ENCODE results near the gene NEUROG1. TPM values are rescaled to one million over a fixed set of nuclear protein-coding genes. Genes with fewer than 3 reads are reported as not detected.

The NEUROG1 gene
- total RNA-seq, 2 donors from 2014 or later = not detected

DNA sequence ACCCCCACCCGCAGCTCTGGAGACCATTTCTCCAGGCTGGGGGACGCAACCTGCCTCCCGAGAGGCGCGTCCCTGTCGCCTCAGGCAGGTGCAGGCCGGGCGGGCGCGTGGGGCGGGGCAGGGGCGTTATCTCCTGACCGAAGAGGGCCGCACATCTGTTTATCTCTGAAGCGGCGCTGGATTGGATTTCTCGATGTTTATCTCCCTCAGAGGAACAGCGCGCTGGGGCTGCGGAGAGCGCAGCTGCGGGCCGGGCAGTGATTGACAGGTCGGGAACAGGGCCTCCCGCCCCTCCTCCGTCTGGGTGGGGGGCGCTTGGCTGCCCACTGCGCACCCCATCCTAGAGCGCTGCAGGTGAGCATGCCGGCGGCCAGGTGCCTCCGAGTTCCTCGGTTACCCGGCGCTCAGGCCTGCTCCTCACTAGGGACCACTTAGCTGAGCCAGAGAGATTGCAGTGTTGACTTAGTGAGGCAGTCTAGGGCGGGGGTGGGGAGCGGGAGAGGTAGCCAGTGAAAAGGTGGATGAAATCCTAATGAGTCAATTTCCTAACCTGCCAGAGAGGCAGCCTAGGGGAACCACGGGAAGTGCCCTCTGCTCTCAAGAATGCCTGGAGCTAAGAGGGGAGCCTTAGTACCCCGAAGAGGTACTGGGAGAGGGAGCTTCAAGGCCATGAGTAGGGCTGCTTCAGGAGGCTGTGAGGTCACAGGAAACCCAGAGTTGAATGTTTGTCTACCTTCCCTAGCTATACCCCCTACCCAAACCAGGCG, 44.0 kb downstream of the NEUROG1 start:
- Histone ChIP-seq H3K27me3 (peaks cover 0 to 5% of the 10 kb centered on the region in 2 donors), H3K4me3 (no peak overlapping the region), H3K27ac (no peak overlapping the region), H3K9me3 (no peaks in the 10 kb centered on the region), H3K4me1 (peaks cover 22% of the 10 kb centered on the region), H3K36me3 (replicated peaks in 1 of 2; ENCODE audit: insufficient read depth in 1 of 2, low read depth in 2 of 2) (no peaks in the 10 kb centered on the region)
- peak in 1 of 4 donors; percentile 13 for DNase-seq
- 5 to 18% methylated on average over 20 to 37 of the region's 40 CpGs for WGBS, 2 donors
- intact Hi-C loops (cut with DNase I) = no loop called here
- TF ChIP-seq, protein P1, sequence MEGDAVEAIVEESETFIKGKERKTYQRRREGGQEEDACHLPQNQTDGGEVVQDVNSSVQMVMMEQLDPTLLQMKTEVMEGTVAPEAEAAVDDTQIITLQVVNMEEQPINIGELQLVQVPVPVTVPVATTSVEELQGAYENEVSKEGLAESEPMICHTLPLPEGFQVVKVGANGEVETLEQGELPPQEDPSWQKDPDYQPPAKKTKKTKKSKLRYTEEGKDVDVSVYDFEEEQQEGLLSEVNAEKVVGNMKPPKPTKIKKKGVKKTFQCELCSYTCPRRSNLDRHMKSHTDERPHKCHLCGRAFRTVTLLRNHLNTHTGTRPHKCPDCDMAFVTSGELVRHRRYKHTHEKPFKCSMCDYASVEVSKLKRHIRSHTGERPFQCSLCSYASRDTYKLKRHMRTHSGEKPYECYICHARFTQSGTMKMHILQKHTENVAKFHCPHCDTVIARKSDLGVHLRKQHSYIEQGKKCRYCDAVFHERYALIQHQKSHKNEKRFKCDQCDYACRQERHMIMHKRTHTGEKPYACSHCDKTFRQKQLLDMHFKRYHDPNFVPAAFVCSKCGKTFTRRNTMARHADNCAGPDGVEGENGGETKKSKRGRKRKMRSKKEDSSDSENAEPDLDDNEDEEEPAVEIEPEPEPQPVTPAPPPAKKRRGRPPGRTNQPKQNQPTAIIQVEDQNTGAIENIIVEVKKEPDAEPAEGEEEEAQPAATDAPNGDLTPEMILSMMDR (IDR thresholded peaks at IDR 0.05) = no peak
- no peak for TF ChIP-seq POLR2A (IDR thresholded peaks at IDR 0.05)
- ATAC-seq = peak; percentile 21

DNA sequence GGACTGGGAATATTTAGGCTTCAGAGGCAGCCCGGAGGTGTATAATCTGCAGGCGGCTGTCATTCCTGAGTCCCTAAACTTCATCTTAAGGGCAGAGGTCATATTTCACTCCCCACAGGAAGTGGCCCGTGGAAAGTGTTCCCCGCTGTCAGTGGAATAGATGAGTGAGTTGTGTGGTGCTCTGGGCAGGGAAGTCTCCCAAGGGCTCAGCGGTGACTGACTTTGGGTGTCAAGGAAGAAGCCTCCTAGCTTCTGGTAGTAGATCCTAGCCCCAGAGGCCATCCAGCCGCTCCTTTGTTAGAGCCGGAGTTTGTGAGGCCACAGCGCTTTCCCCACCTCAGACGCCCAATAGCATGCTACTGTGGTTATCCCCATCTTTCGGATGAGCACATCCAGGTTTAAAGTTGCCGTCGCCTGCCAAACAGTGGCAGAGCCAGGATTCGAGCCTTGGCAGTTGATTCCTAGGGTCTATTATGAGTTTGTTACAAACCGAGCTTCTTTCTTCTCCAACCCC, 44.7 kb downstream of the NEUROG1 start:
- Histone ChIP-seq H3K4me1 (peaks cover 22% of the 10 kb centered on the region), H3K4me3 (no peak overlapping the region), H3K27me3 (peaks cover 0 to 5% of the 10 kb centered on the region in 2 donors), H3K36me3 (replicated peaks in 1 of 2; ENCODE audit: insufficient read depth in 1 of 2, low read depth in 2 of 2) (no peaks in the 10 kb centered on the region), H3K9me3 (no peaks in the 10 kb centered on the region), H3K27ac (no peak overlapping the region)
- ATAC-seq (no peak), DNase-seq (no peak)
- no peak for TF ChIP-seq POLR2A (IDR thresholded peaks at IDR 0.05)
- TF ChIP-seq, protein P1 (IDR thresholded peaks at IDR 0.05) = no peak
- 8 to 13% methylated on average over 11 to 14 of the region's 14 CpGs for WGBS, 2 donors
- intact Hi-C loops (cut with DNase I) = no loop called here

GRCh38 chr5:135490245-135491037, 45.3 kb downstream of the NEUROG1 start:
- no peak overlapping the region for H3K4me3 ChIP-seq
- peaks cover 22% of the 10 kb centered on the region for H3K4me1 ChIP-seq
- no peaks in the 10 kb centered on the region for H3K9me3 ChIP-seq
- TF ChIP-seq, protein P1 (IDR thresholded peaks at IDR 0.05) = no peak
- no peak for TF ChIP-seq POLR2A (IDR thresholded peaks at IDR 0.05)
- ATAC-seq (no peak), DNase-seq (no peak)
- H3K27ac ChIP-seq = no peak overlapping the region
- intact Hi-C loops (cut with DNase I) = no loop called here
- WGBS, 2 donors = 7 to 12% methylated on average over 19 to 49 of the region's 49 CpGs
- peaks cover 0 to 5% of the 10 kb centered on the region in 2 donors for H3K27me3 ChIP-seq
- no peaks in the 10 kb centered on the region for H3K36me3 ChIP-seq (replicated peaks in 1 of 2; ENCODE audit: insufficient read depth in 1 of 2, low read depth in 2 of 2)

- Histone ChIP-seq H3K9me3 (no peaks in the 10 kb centered on the region), H3K27ac (no peak overlapping the region), H3K4me1 (peaks cover 22% of the 10 kb centered on the region), H3K4me3 (no peak overlapping the region), H3K27me3 (peaks cover 0 to 5% of the 10 kb centered on the region in 2 donors), H3K36me3 (replicated peaks in 1 of 2; ENCODE audit: insufficient read depth in 1 of 2, low read depth in 2 of 2) (no peaks in the 10 kb centered on the region)
- no peak for ATAC-seq
- intact Hi-C loops (cut with DNase I) = no loop called here
- TF ChIP-seq, protein P1 (IDR thresholded peaks at IDR 0.05) = no peak
- TF ChIP-seq POLR2A (IDR thresholded peaks at IDR 0.05) = no peak
- 3 to 6% methylated on average over 47 to 53 of the region's 53 CpGs for WGBS, 2 donors
- DNase-seq = no peak
Observed at GRCh38 chr5:135489466-135490244, 46.1 kb downstream of the NEUROG1 start.

Measured in body of pancreas (tissue), 4 donors.